ENCODE measurements around the gene SLC35F3.
A peak's percentile ranks its signal among the peaks of the same experiment; 100 is the strongest.

SLC35F3 gene

DNA sequence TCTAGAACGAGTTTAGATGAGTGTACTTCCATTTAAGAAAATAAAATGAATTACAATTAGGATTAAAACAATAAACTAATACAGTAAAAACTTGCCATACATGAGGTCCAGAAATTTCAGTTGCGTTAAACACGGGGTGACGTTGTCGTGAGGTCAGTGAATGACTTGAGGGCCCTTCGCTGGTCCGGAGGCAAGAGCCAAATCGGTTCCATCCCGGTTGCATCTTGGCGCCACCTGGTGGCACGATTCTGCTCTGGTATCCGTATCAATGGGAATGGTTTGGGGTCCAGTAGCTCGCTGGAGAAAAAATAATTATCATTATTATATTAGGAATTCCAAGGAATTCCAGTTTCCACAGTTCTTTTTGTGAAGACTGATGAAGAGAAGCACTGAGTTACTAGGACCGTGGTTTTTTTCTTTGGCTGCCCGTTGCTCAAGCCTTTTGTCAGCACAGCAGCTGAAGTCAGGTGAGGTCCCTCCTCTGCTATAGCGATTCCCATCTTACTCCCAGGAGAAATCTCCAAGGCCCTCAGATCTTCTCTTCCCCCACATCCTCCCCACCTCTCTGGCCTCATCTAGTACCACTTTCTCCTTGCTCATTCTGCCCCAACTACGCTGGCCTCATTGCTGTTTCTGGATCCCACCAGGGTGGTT lies 161.4 kb downstream of the SLC35F3 start:
- Mint-ChIP-seq H3K9me3 (peaks cover 14% of the 10 kb centered on the region), H3K4me3 (no peak overlapping the region), H3K4me1 (ENCODE audit: low read depth) (no peaks in the 10 kb centered on the region), H3K27me3 (peaks cover 7% of the 10 kb centered on the region), H3K27ac (no peak overlapping the region), H3K36me3 (ENCODE audit: low read depth) (no peaks in the 10 kb centered on the region)
- intact Hi-C loops (cut with micrococcal nuclease): loop anchor here (1.0 to 2.0 kb wide), 3 partner anchors 625 to 761 kb away; no protein-coding TSS in a partner anchor

DNA sequence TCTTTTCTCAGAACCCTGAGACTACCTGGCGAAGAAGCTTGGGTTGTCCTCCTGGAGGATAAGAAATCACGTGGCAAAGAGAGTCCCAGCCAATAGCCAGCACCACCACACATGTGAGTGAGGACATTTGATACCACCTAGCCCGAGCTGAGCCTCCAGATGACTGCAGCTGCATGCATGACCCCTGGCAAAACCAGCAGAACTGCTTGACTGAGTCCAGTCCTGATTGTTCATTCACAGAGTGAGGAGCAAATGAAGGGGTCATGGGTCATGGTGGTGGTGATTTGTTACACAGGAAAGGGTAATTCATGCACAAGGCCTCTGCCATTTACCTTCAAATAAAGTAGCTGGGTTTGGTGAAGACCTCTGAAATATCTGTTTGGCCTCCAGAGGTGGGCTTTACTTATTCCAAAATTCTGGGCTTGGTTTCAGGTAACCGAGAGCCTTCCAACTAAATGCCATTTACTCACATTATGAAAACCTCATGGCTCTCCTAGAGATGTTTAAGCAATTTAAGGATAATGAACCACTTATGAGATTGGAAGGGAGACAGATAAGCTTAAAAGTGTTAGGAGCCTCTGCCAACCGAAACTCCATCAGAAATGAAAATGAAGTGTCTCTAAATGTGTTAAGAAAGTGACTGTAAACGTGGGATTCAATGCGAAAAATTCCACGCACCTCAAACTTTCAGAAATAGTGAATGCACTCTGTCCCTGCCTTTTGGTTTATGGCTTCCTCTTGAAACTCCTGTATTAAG lies 163.3 kb downstream of the SLC35F3 start:
- Mint-ChIP-seq H3K27ac (no peak overlapping the region), H3K4me1 (ENCODE audit: low read depth) (no peaks in the 10 kb centered on the region), H3K27me3 (peaks cover 7% of the 10 kb centered on the region), H3K4me3 (no peak overlapping the region), H3K36me3 (ENCODE audit: low read depth) (no peaks in the 10 kb centered on the region), H3K9me3 (no peaks in the 10 kb centered on the region)
- intact Hi-C loops (cut with micrococcal nuclease): no loop called here

DNA sequence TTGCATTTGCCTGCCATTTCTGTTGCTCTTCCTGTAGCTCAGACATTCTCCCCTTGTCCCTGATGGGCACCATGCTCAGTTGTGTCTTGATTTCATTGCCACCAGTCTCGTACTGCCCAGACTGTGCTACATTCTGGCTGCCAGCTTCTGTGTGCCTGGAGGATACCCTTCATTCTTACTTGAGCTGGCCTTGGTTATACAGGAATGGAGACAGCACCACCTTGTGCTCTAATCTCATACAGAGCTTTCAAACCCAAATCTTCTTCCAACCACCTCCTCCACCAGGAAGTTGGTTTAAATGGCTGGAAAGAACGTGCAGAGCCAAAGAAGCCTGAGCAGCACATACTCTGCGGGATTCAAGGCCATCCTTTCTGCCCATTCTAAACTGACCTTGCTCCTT lies 165.3 kb downstream of the SLC35F3 start:
- Mint-ChIP-seq H3K27ac (no peak overlapping the region), H3K4me1 (ENCODE audit: low read depth) (no peaks in the 10 kb centered on the region), H3K27me3 (peaks cover 10% of the 10 kb centered on the region), H3K36me3 (ENCODE audit: low read depth) (no peaks in the 10 kb centered on the region), H3K4me3 (no peak overlapping the region), H3K9me3 (no peaks in the 10 kb centered on the region)
- intact Hi-C loops (cut with micrococcal nuclease): no loop called here

DNA sequence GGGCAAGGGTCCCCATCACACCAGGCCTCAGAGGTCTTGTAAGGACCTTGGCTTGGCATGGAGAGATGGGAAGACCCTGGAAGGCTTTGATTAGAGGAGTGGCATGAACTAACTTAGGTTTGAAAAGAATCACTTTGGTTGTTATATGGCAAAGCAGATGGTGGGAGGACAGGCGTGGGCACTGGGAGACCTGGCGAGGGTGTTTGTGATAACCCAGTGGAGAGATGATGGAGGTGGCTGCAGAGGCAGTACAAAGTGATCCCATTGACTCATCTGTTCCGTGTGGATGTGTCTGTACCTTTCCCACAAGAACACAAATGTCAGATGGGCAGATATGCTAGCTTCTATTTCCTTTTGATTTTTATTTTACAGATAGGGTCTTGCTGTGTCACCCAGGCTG lies 168.3 kb downstream of the SLC35F3 start:
- intact Hi-C loops (cut with micrococcal nuclease): no loop called here
- Mint-ChIP-seq H3K27ac (no peak overlapping the region), H3K9me3 (no peaks in the 10 kb centered on the region), H3K36me3 (ENCODE audit: low read depth) (no peaks in the 10 kb centered on the region), H3K4me1 (ENCODE audit: low read depth) (no peaks in the 10 kb centered on the region), H3K27me3 (peaks cover 3% of the 10 kb centered on the region), H3K4me3 (no peak overlapping the region)

DNA sequence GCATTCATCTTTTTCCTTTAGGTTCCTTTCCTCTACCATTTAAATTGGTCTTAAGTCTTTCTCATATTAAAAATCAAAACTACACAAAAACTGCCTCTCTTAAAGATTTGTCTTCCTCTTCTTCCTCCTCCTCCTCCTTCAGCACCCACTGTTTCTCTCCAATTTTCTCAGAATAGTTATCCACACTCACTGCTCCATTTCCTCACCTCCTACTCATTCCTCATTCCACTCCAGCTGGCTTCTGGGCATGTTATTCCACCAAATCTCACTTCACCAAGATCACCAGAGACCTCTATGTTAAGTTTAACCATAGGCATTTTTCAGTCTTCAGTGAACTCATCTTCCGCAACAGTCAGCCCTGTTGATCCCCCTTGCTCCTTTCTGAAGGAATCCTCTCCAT lies 173.7 kb downstream of the SLC35F3 start:
- Mint-ChIP-seq H3K27ac (no peak overlapping the region), H3K4me3 (no peak overlapping the region), H3K27me3 (peaks cover 7% of the 10 kb centered on the region), H3K36me3 (ENCODE audit: low read depth) (no peaks in the 10 kb centered on the region), H3K9me3 (no peaks in the 10 kb centered on the region), H3K4me1 (ENCODE audit: low read depth) (peaks cover 6% of the 10 kb centered on the region)
- intact Hi-C loops (cut with micrococcal nuclease): no loop called here

DNA sequence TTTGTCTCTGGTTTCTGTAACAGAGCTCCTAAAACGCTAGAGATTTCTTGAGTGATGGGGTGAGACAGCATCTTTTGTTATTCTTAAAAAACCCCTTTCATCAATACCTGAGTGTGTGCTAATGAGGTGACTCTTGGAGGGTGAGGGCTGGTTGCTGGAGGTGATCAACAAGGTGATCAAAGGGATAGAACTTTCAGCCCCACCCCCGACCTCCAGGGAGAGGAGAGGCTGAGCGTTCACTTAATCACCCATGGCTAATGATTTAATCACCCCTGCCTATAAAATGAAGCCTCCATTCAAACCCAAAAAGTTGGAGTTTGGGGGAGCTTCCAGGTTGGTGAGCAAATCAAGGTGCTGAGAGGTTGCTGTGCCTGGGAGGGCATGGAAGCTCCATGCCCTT lies 175.4 kb downstream of the SLC35F3 start:
- intact Hi-C loops (cut with micrococcal nuclease): no loop called here
- Mint-ChIP-seq H3K36me3 (ENCODE audit: low read depth) (no peaks in the 10 kb centered on the region), H3K27ac (no peak overlapping the region), H3K9me3 (no peaks in the 10 kb centered on the region), H3K4me1 (ENCODE audit: low read depth) (peaks cover 6% of the 10 kb centered on the region), H3K4me3 (no peak overlapping the region), H3K27me3 (peaks cover 4% of the 10 kb centered on the region)

DNA sequence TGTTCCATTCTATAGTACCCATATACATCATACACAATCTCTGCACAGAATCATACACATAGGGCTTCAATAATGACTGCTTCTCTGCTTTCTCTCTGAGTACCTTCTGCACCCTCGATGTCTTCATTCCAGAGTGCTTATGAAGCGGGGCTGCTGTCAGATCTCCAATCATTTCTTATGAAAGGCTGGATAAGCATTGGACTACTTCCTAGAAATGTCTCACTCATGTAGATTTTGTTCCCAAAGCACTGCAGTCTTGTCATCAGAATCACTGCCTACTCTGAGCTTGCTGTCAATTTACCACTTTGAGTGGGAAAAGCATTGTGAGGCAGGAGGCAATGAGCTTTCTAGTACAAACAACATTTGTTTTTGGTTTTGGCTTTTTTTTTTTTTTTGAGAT lies 179.0 kb downstream of the SLC35F3 start:
- Mint-ChIP-seq H3K36me3 (ENCODE audit: low read depth) (no peaks in the 10 kb centered on the region), H3K4me1 (ENCODE audit: low read depth) (no peaks in the 10 kb centered on the region), H3K4me3 (no peak overlapping the region), H3K27me3 (no peaks in the 10 kb centered on the region), H3K9me3 (no peaks in the 10 kb centered on the region), H3K27ac (no peak overlapping the region)
- intact Hi-C loops (cut with micrococcal nuclease): no loop called here

DNA sequence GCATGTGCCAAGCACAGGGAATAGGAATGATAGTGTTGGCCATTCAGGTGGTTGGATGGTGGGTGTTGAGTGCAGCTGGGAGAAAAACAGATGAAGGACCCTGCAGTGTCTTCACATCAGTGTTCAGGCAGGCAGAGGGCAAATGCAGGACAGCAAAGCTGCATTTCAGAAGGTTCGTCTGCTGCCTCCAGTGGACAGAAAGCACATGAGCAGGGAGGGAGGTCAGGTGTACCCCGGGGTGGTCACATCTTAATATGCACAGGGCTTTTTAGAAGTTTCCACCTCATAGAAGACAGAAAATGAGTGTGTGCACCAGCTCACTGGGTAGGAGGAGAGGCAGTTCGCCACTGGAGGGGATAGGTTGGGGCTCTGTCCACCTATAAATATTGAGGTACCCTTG lies 184.9 kb downstream of the SLC35F3 start:
- peaks cover 25% of the 10 kb centered on the region for H3K4me1 Mint-ChIP-seq (ENCODE audit: low read depth)
- H3K27me3 Mint-ChIP-seq: no peaks in the 10 kb centered on the region
- H3K36me3 Mint-ChIP-seq (ENCODE audit: low read depth): no peaks in the 10 kb centered on the region
- H3K4me3 Mint-ChIP-seq: no peak overlapping the region
- no peaks in the 10 kb centered on the region for H3K9me3 Mint-ChIP-seq
- intact Hi-C loops (cut with micrococcal nuclease): no loop called here
- H3K27ac Mint-ChIP-seq: no peak overlapping the region

DNA sequence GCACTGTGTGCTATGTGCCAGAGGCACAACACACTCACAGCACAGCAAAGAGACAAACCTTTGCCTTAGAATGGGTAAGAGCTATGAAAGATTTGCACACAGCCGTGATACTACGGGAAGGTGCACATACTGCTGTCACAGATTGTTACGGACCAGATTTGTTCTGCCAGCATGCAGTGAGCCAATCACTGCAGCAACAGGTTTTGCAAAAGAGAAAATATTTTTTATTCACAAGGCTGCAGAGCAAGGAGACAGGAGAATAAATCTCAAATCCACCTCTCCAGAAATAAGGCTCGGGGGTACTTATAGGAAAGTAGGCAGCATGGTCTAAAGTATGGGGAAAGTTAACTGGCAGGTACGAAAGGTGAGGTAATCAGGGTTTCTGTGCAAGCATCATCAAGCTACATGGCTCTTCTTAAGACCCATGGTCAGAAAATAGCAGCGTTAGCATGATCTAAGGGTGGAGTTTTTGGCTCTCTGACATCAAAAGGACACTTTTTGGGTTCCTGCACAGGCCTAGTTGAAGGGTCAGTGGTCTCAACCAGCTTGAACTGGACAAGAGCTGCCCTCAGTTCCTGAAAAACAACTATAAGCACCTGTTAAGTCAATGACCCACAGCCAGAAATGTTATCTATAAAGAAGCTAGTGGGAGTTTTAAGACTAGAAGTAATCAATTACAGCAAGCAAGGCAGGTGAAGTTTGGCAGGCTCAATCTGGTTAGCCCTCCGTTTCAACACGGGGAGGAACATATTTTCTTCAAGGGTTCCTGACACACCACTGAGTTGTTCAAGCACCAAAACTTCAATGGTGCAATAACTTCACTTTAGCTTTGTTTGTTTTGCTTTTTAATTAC lies 186.0 kb downstream of the SLC35F3 start:
- intact Hi-C loops (cut with micrococcal nuclease): no loop called here
- Mint-ChIP-seq H3K9me3 (no peaks in the 10 kb centered on the region), H3K4me3 (no peak overlapping the region), H3K4me1 (ENCODE audit: low read depth) (peaks cover 35% of the 10 kb centered on the region), H3K36me3 (ENCODE audit: low read depth) (no peaks in the 10 kb centered on the region), H3K27me3 (no peaks in the 10 kb centered on the region), H3K27ac (no peak overlapping the region)

DNA sequence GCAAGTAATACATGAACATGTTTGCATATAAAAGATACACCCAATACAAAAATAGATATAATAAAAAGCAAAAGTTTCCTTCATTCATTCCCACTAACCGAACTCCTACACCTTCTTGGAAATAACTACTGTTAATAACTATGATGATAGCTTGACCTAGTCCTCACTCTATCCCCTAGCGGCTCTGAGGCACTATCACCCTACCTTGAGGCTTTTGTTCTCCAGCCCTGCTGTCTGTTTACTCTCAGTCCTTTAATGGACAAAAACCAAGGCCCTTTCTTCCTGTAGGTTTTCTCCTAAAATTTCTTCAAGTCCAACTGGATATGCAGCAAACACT lies 186.6 kb downstream of the SLC35F3 start:
- H3K9me3 Mint-ChIP-seq: no peaks in the 10 kb centered on the region
- H3K27me3 Mint-ChIP-seq: no peaks in the 10 kb centered on the region
- H3K36me3 Mint-ChIP-seq (ENCODE audit: low read depth): no peaks in the 10 kb centered on the region
- H3K4me3 Mint-ChIP-seq: no peak overlapping the region
- no peak overlapping the region for H3K27ac Mint-ChIP-seq
- intact Hi-C loops (cut with micrococcal nuclease): no loop called here
- H3K4me1 Mint-ChIP-seq (ENCODE audit: low read depth): peaks cover 37% of the 10 kb centered on the region

DNA sequence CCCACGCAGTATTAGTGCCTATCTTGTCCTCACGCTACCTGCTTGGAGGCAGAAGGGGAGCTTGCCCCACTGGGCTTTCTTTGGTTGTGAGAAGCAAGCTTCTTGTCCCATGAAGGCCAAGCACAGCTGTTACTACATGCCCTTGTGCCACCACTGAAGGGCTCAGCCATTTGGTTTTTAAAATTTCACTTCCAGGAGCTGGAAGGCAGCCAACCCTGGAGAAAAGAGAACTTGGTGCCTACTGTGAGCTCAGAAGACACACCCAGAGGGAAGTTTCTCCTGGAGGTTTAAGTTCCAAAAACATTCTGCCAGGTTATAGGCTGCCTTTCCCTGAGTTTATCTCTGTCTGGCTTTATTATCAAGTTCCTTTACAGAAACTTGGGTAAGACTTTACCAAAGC lies 187.4 kb downstream of the SLC35F3 start:
- Mint-ChIP-seq H3K9me3 (no peaks in the 10 kb centered on the region), H3K4me1 (ENCODE audit: low read depth) (peaks cover 42% of the 10 kb centered on the region), H3K27me3 (no peaks in the 10 kb centered on the region)

DNA sequence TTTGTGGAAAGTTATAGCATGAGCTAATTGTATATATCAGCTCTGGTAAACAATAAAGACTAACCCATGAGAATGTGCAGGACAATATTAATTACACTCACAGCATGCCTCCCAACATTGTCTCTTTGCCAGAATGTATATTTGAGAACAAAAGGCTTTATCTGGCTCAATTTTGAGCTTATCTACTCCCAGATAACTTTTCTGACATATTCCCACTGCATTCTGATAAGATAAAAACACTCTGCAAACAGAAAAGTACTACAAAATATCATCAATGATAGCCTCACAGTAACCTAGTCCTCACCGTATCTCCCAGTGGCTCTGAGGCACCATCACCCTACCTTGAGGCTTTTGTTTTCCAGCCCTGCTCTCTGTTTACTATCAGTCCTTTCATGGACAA lies 188.6 kb downstream of the SLC35F3 start:
- Mint-ChIP-seq H3K4me3 (no peak overlapping the region), H3K27ac (no peak overlapping the region), H3K27me3 (no peaks in the 10 kb centered on the region), H3K36me3 (ENCODE audit: low read depth) (no peaks in the 10 kb centered on the region), H3K4me1 (ENCODE audit: low read depth) (peaks cover 42% of the 10 kb centered on the region), H3K9me3 (no peaks in the 10 kb centered on the region)
- intact Hi-C loops (cut with micrococcal nuclease): no loop called here

More for the DNA sequence above, 187.4 kb downstream of the SLC35F3 start:
- H3K27ac Mint-ChIP-seq: peak overlapping the region; percentile 53
- H3K4me3 Mint-ChIP-seq: no peak overlapping the region
- intact Hi-C loops (cut with micrococcal nuclease): no loop called here
- H3K36me3 Mint-ChIP-seq (ENCODE audit: low read depth): no peaks in the 10 kb centered on the region

DNA sequence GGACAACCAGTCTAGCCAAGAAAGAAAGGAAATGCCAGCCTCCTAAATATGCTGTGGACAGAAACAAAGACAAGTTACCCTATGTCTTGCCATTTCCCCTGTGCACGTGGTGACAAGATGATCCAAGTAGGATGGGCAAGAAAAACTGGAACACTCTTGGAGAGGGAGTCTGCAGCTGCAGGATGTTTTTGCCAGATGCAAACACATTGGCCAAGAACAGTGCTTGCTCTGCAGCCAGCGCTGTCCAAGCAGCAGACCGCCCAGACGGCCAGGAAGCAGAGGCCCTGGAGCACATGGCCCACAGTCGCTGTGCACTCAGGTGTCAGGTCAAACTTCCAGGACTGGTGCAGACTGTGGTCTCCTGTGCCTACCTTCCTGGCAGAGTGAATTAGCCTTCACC lies 189.3 kb downstream of the SLC35F3 start:
- no peaks in the 10 kb centered on the region for H3K36me3 Mint-ChIP-seq (ENCODE audit: low read depth)
- H3K4me1 Mint-ChIP-seq (ENCODE audit: low read depth): peaks cover 42% of the 10 kb centered on the region
- no peaks in the 10 kb centered on the region for H3K27me3 Mint-ChIP-seq
- no peak overlapping the region for H3K4me3 Mint-ChIP-seq
- H3K9me3 Mint-ChIP-seq: no peaks in the 10 kb centered on the region
- intact Hi-C loops (cut with micrococcal nuclease): no loop called here
- H3K27ac Mint-ChIP-seq: no peak overlapping the region

DNA sequence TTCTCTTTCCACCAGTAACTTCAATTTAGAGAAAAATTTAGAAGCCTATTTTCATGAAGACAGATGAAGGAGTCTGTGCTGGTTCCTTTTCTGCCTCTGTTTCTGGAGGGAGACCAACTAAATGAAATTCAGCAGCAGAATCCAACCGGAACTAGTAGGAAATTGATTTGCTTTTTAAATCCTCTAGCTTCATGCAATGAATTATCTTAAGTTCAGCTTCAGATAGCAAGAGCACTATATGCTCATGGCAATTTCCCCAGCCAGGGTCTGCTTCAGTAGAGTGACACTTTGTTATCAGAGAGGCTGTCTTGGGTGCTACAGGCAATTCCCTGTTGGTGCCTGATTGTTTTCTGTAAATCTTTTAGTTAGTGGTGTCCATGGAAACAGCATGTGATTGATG lies 189.7 kb downstream of the SLC35F3 start:
- H3K36me3 Mint-ChIP-seq (ENCODE audit: low read depth): no peaks in the 10 kb centered on the region
- H3K4me1 Mint-ChIP-seq (ENCODE audit: low read depth): peaks cover 42% of the 10 kb centered on the region
- H3K27me3 Mint-ChIP-seq: no peaks in the 10 kb centered on the region
- no peaks in the 10 kb centered on the region for H3K9me3 Mint-ChIP-seq
- intact Hi-C loops (cut with micrococcal nuclease): no loop called here
- no peak overlapping the region for H3K27ac Mint-ChIP-seq
- no peak overlapping the region for H3K4me3 Mint-ChIP-seq

Measured in dendritic cell treated with granulocyte-macrophage colony-stimulating factor and Interleukin-4, amounts not matched to agents 40 ng/mL and 50 ng/mL, for 4 days (primary cell).